Gastrocnemius medialis (tissue), 4 donors: ENCODE results near the gene MYOM1.

ENCODE experiments used
- CTCF ChIP-seq, 5 experiments: fragments of 450-650 bp in 3 of 5; fragments of 200-600 bp in 2 of 5; sonication (generic) in 2 of 5; IDR thresholded peaks in 4 of 5; conservative IDR thresholded peaks in 1 of 5; 1 replicate in 4 of 5; 2 replicates in 1 of 5; pipeline ENCODE4 v1.5.1; 2016 to 2019; ENCODE audit warnings: antibody characterized with exemption in 5 of 5, mild to moderate bottlenecking in 3 of 5, moderate library complexity in 3 of 5
- POLR2A ChIP-seq, 2 donors: fragments of 450-650 bp; IDR thresholded peaks; one replicate each; pipeline ENCODE4 v1.6.1; 2017; ENCODE audit warnings: antibody characterized with exemption in 2 of 2, mild to moderate bottlenecking in 2 of 2, moderate library complexity in 2 of 2

DNA sequence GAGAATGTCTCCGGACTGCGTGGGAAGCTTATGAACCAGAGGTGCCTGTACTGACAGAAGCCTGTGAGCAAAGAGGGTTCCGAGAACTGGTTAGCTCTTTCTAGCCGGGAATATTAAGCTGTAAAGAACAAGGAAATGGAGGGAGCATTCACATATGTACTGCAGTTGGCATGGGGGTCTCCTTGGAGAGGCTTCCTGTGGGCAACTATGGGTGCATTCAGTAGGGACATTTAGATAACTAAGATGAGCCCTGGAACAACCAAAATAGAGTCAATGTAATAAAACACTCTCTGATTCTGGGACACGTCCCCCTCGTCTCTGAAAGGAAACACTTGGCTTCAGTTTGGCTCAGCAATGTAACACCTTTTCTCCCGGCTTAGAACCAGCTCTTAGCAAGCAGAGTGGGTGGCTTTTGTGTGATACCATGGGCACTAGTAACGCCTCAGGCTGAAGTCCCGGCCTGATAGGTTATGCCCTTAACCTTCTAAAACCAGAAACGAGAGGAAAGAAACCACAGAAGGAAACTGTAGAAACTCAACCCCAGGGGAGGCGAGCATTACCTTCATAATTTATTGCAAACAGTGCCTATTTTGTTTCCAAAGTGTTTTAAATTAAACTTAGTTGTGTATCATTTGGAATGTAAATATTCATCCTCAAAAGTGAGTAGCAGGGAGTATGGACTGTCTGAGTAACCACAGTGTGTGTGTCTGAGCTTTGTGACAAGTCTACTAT, 158.0 kb downstream of the MYOM1 start:
- TF ChIP-seq CTCF (IDR thresholded peaks at IDR 0.05 in 4 of 5, conservative IDR thresholded peaks at IDR 0.05 in 1 of 5) (no peak), POLR2A (IDR thresholded peaks at IDR 0.05) (no peak)
